Measurements from ENCODE around the gene DUSP3. TPM values are rescaled to one million over a fixed set of nuclear protein-coding genes. Genes with fewer than 3 reads are reported as not detected.

DUSP3 gene
- polyA plus RNA-seq, 3 donors from 2014 or later = 9.1 to 13.6 (median 12.3) TPM

- no peaks in the 10 kb centered on the region for H3K36me3 Mint-ChIP-seq
- H3K27me3 Mint-ChIP-seq (ENCODE audit: low read depth in 3 of 3) = peaks cover 4 to 13% (median 6%) of the 10 kb centered on the region in 3 donors
- H3K4me1 Mint-ChIP-seq = no peaks in the 10 kb centered on the region
- no peak overlapping the region for H3K4me3 Mint-ChIP-seq
- no peak overlapping the region for H3K27ac Mint-ChIP-seq
- no peaks in the 10 kb centered on the region for H3K9me3 Mint-ChIP-seq
- DNase-seq = no peak
Measured at GRCh38 chr17:43789482-43789881, 10.7 kb upstream of the DUSP3 start.

GRCh38 chr17:43788540-43788939 is 9.8 kb upstream of the DUSP3 start:
- Mint-ChIP-seq H3K36me3 (no peaks in the 10 kb centered on the region), H3K27ac (no peak overlapping the region), H3K4me3 (no peak overlapping the region), H3K4me1 (no peaks in the 10 kb centered on the region), H3K27me3 (ENCODE audit: low read depth in 3 of 3) (peaks cover 2 to 13% (median 6%) of the 10 kb centered on the region in 3 donors), H3K9me3 (no peaks in the 10 kb centered on the region)
- no peak for DNase-seq

- DNase-seq = no peak
- Mint-ChIP-seq H3K36me3 (no peaks in the 10 kb centered on the region), H3K4me1 (no peaks in the 10 kb centered on the region), H3K4me3 (no peak overlapping the region), H3K9me3 (no peaks in the 10 kb centered on the region), H3K27me3 (ENCODE audit: low read depth in 3 of 3) (peaks cover 2 to 7% (median 6%) of the 10 kb centered on the region in 3 donors), H3K27ac (no peak overlapping the region)
Measured at GRCh38 chr17:43787728-43788127, 9.0 kb upstream of the DUSP3 start.

GRCh38 chr17:43784628-43785101 is 5.9 kb upstream of the DUSP3 start:
- Mint-ChIP-seq H3K36me3 (no peaks in the 10 kb centered on the region), H3K4me1 (no peaks in the 10 kb centered on the region), H3K9me3 (no peaks in the 10 kb centered on the region), H3K27ac (no peak overlapping the region), H3K27me3 (ENCODE audit: low read depth in 3 of 3) (peaks cover 3 to 15% (median 9%) of the 10 kb centered on the region in 3 donors), H3K4me3 (no peak overlapping the region)
- DNase-seq = no peak

GRCh38 chr17:43784068-43784467 is 5.3 kb upstream of the DUSP3 start:
- H3K27me3 Mint-ChIP-seq (ENCODE audit: low read depth in 3 of 3) = peaks cover 3 to 15% (median 9%) of the 10 kb centered on the region in 3 donors
- H3K9me3 Mint-ChIP-seq = no peaks in the 10 kb centered on the region
- H3K4me1 Mint-ChIP-seq = peaks cover 0 to 5% of the 10 kb centered on the region in 2 donors
- DNase-seq = no peak
- no peak overlapping the region for H3K27ac Mint-ChIP-seq
- H3K4me3 Mint-ChIP-seq = no peak overlapping the region
- H3K36me3 Mint-ChIP-seq = no peaks in the 10 kb centered on the region

GRCh38 chr17:43782913-43783680 is 4.3 kb upstream of the DUSP3 start:
- DNase-seq = no peak
- Mint-ChIP-seq H3K9me3 (no peaks in the 10 kb centered on the region), H3K4me3 (no peak overlapping the region), H3K4me1 (peaks cover 1 to 6% of the 10 kb centered on the region in 2 donors), H3K27ac (no peak overlapping the region), H3K36me3 (no peaks in the 10 kb centered on the region), H3K27me3 (ENCODE audit: low read depth in 3 of 3) (peaks cover 3 to 15% (median 10%) of the 10 kb centered on the region in 3 donors)

- Mint-ChIP-seq H3K36me3 (no peaks in the 10 kb centered on the region), H3K4me3 (peak within 1 kb of the TSS; percentile 69 to 80 (median 74)), H3K27me3 (ENCODE audit: low read depth in 3 of 3) (peaks cover 4 to 15% (median 13%) of the 10 kb centered on the region in 3 donors), H3K27ac (peak within 1 kb of the TSS in 2 of 6 donors; percentile 39 to 40), H3K9me3 (no peaks in the 10 kb centered on the region), H3K4me1 (peaks cover 7 to 15% of the 10 kb centered on the region in 2 donors)
- no peak for DNase-seq
Measured at GRCh38 chr17:43780135-43780534, 1.4 kb upstream of the DUSP3 start, which contains the start of gene CFAP97D1. Gene CFAP97D1 (plus strand): TSS chr17:43780435. CDS start chr17:43780463, 28 bp downstream.

- Mint-ChIP-seq H3K9me3 (no peaks in the 10 kb centered on the region), H3K27ac (peak overlapping the region in 3 of 6 donors; percentile 39 to 67 (median 40)), H3K27me3 (ENCODE audit: low read depth in 3 of 3) (peaks cover 4 to 15% (median 7%) of the 10 kb centered on the region in 3 donors), H3K4me1 (peaks cover 7 to 22% of the 10 kb centered on the region in 2 donors), H3K36me3 (no peaks in the 10 kb centered on the region), H3K4me3 (peak overlapping the region; percentile 69 to 80 (median 74))
- DNase-seq = no peak
Measured at GRCh38 chr17:43779145-43780125, 658 bp upstream of the DUSP3 start.

GRCh38 chr17:43774304-43775250 is 4.2 kb downstream of the DUSP3 start:
- Mint-ChIP-seq H3K36me3 (peaks cover 0 to 13% (median 5%) of the 10 kb centered on the region in 3 donors), H3K4me1 (peaks cover 15 to 54% of the 10 kb centered on the region in 2 donors), H3K27ac (peak overlapping the region in 1 of 6 donors; percentile 79), H3K4me3 (peak overlapping the region in 2 of 5 donors; percentile 33 to 52), H3K27me3 (ENCODE audit: low read depth in 3 of 3) (peaks cover 0 to 11% (median 7%) of the 10 kb centered on the region in 3 donors), H3K9me3 (no peaks in the 10 kb centered on the region)
- no peak for DNase-seq

- H3K36me3 Mint-ChIP-seq = peaks cover 0 to 25% (median 6%) of the 10 kb centered on the region in 3 donors
- H3K27ac Mint-ChIP-seq = peak overlapping the region in 2 of 6 donors; percentile 85 to 91
- peaks cover 0 to 10% (median 5%) of the 10 kb centered on the region in 3 donors for H3K27me3 Mint-ChIP-seq (ENCODE audit: low read depth in 3 of 3)
- peak overlapping the region in 2 of 5 donors; percentile 74 for H3K4me3 Mint-ChIP-seq
- DNase-seq = peak in 2 of 3 donors; percentile 62 to 71
- H3K9me3 Mint-ChIP-seq = no peaks in the 10 kb centered on the region
- peaks cover 9 to 52% of the 10 kb centered on the region in 2 donors for H3K4me1 Mint-ChIP-seq
Measured at GRCh38 chr17:43772877-43773648, 5.7 kb downstream of the DUSP3 start.

GRCh38 chr17:43771463-43771862 is 7.3 kb downstream of the DUSP3 start:
- no peak overlapping the region for H3K4me3 Mint-ChIP-seq
- peak overlapping the region in 1 of 6 donors; percentile 26 for H3K27ac Mint-ChIP-seq
- peaks cover 0 to 10% (median 5%) of the 10 kb centered on the region in 3 donors for H3K27me3 Mint-ChIP-seq (ENCODE audit: low read depth in 3 of 3)
- H3K9me3 Mint-ChIP-seq = no peaks in the 10 kb centered on the region
- no peak for DNase-seq
- H3K4me1 Mint-ChIP-seq = peaks cover 8 to 47% of the 10 kb centered on the region in 2 donors
- H3K36me3 Mint-ChIP-seq = peaks cover 0 to 25% (median 6%) of the 10 kb centered on the region in 3 donors

- Mint-ChIP-seq H3K4me1 (peaks cover 8 to 42% of the 10 kb centered on the region in 2 donors), H3K27ac (no peak overlapping the region), H3K9me3 (no peaks in the 10 kb centered on the region), H3K36me3 (peaks cover 0 to 25% (median 6%) of the 10 kb centered on the region in 3 donors), H3K4me3 (no peak overlapping the region), H3K27me3 (ENCODE audit: low read depth in 3 of 3) (peaks cover 0 to 10% (median 8%) of the 10 kb centered on the region in 3 donors)
- no peak for DNase-seq
Measured at GRCh38 chr17:43770957-43771356, 7.8 kb downstream of the DUSP3 start.

Measured in immature natural killer cell (primary cell).